Tibial nerve (tissue), 3 donors: ENCODE measurements around the gene FDPS.

Source experiments
- POLR2A ChIP-seq, 2 donors: fragments of 450-650 bp; IDR thresholded peaks; one replicate each; pipeline ENCODE4 v1.6.1; 2017; ENCODE audit warnings: antibody characterized with exemption in 2 of 2, mild to moderate bottlenecking in 2 of 2, moderate library complexity in 2 of 2
- TF ChIP-seq, protein P1 (sequence below), 5 experiments: fragments of 200-600 bp in 3 of 5; fragments of 450-650 bp in 2 of 5; sonication (generic) in 3 of 5; IDR thresholded peaks; one replicate each; pipeline ENCODE4 v1.5.1; 2016 to 2019; ENCODE audit warnings: antibody characterized with exemption in 5 of 5, mild to moderate bottlenecking in 3 of 5, moderate library complexity in 2 of 5

DNA sequence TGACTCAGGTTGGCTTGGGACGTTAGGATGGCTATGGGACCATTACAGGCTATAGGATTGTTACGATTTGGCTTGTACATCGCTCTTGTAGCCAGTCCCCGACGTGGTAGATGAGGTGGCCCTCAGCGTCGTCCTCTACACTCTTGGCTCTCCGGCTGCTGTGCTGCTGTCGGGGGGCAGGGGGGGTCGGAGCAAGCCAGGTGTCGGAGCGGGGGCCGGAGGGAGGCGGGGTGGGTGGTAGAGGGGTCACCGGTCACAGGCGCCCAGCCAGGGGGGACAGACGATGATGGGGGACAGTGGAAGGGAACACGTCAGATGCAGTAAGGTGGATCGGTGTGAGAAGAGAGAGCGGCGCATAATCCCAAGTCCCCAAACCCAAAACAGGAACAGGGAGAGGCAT lies 40.0 kb upstream of the FDPS start:
- TF ChIP-seq, protein P1, sequence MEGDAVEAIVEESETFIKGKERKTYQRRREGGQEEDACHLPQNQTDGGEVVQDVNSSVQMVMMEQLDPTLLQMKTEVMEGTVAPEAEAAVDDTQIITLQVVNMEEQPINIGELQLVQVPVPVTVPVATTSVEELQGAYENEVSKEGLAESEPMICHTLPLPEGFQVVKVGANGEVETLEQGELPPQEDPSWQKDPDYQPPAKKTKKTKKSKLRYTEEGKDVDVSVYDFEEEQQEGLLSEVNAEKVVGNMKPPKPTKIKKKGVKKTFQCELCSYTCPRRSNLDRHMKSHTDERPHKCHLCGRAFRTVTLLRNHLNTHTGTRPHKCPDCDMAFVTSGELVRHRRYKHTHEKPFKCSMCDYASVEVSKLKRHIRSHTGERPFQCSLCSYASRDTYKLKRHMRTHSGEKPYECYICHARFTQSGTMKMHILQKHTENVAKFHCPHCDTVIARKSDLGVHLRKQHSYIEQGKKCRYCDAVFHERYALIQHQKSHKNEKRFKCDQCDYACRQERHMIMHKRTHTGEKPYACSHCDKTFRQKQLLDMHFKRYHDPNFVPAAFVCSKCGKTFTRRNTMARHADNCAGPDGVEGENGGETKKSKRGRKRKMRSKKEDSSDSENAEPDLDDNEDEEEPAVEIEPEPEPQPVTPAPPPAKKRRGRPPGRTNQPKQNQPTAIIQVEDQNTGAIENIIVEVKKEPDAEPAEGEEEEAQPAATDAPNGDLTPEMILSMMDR (IDR thresholded peaks at IDR 0.05): no peak
- TF ChIP-seq POLR2A (IDR thresholded peaks at IDR 0.05): no peak
